ENCODE measurements around the gene INTS1.

INTS1 gene

GRCh38 chr7:1496531-1497292 lies 7.5 kb downstream of the INTS1 start:
- no peak for TF ChIP-seq CTCF (IDR thresholded peaks at IDR 0.05; ENCODE audit: borderline replicate concordance, insufficient read depth, low read depth, low read length)
- no peak overlapping the region for H3K4me3 ChIP-seq (ENCODE audit: low read depth, low read length)

- no peak for TF ChIP-seq CTCF (IDR thresholded peaks at IDR 0.05; ENCODE audit: borderline replicate concordance, insufficient read depth, low read depth, low read length)
- H3K4me3 ChIP-seq (ENCODE audit: low read depth, low read length): no peak overlapping the region
Measured at GRCh38 chr7:1495564-1496242, 8.5 kb downstream of the INTS1 start.

- TF ChIP-seq CTCF (IDR thresholded peaks at IDR 0.05; ENCODE audit: borderline replicate concordance, insufficient read depth, low read depth, low read length): no peak
- H3K4me3 ChIP-seq (ENCODE audit: low read depth, low read length): no peak overlapping the region
Measured at GRCh38 chr7:1494866-1495563, 9.2 kb downstream of the INTS1 start.

GRCh38 chr7:1494447-1494846 lies 9.7 kb downstream of the INTS1 start:
- TF ChIP-seq CTCF (IDR thresholded peaks at IDR 0.05; ENCODE audit: borderline replicate concordance, insufficient read depth, low read depth, low read length): no peak
- no peak overlapping the region for H3K4me3 ChIP-seq (ENCODE audit: low read depth, low read length)

GRCh38 chr7:1493571-1493970 lies 10.6 kb downstream of the INTS1 start:
- no peak for TF ChIP-seq CTCF (IDR thresholded peaks at IDR 0.05; ENCODE audit: borderline replicate concordance, insufficient read depth, low read depth, low read length)
- no peak overlapping the region for H3K4me3 ChIP-seq (ENCODE audit: low read depth, low read length)

- H3K4me3 ChIP-seq (ENCODE audit: low read depth, low read length): no peak overlapping the region
- TF ChIP-seq CTCF (IDR thresholded peaks at IDR 0.05; ENCODE audit: borderline replicate concordance, insufficient read depth, low read depth, low read length): no peak
Measured at GRCh38 chr7:1493129-1493528, 11.1 kb downstream of the INTS1 start.
